ENCODE results near the gene AMBP.
A peak's percentile ranks its signal among the peaks of the same experiment; 100 is the strongest.

Gene AMBP

GRCh38 chr9:114075602-114076001 lies 2.5 kb downstream of the AMBP start:
- no peak for DNase-seq (ENCODE audit: low read depth, low spot score)

- no peak for DNase-seq (ENCODE audit: low read depth, low spot score)
These were observed 5.6 kb downstream of the AMBP start for GRCh38 chr9:114072184-114073140.

GRCh38 chr9:114071197-114071795 lies 6.8 kb downstream of the AMBP start:
- no peak for DNase-seq (ENCODE audit: low read depth, low spot score)

GRCh38 chr9:114070188-114071103 lies 7.7 kb downstream of the AMBP start:
- no peak for DNase-seq (ENCODE audit: low read depth, low spot score)

- peak; percentile 16 for DNase-seq (ENCODE audit: low read depth, low spot score)
These were observed 8.5 kb downstream of the AMBP start for GRCh38 chr9:114069476-114070187.

GRCh38 chr9:114065304-114065703 lies 12.8 kb downstream of the AMBP start:
- no peak for DNase-seq (ENCODE audit: low read depth, low spot score)

- no peak for DNase-seq (ENCODE audit: low read depth, low spot score)
These were observed 16.1 kb downstream of the AMBP start for GRCh38 chr9:114061830-114062474.

GRCh38 chr9:114061292-114061691 lies 16.8 kb downstream of the AMBP start:
- DNase-seq (ENCODE audit: low read depth, low spot score), result no peak

- DNase-seq (ENCODE audit: low read depth, low spot score), result no peak
These were observed 17.4 kb downstream of the AMBP start for GRCh38 chr9:114060711-114061110.

- DNase-seq (ENCODE audit: low read depth, low spot score), result no peak
These were observed 18.0 kb downstream of the AMBP start for GRCh38 chr9:114060070-114060469.

GRCh38 chr9:114059047-114059803 lies 18.9 kb downstream of the AMBP start:
- DNase-seq (ENCODE audit: low read depth, low spot score), result no peak

GRCh38 chr9:114058688-114059046 lies 19.4 kb downstream of the AMBP start:
- DNase-seq (ENCODE audit: low read depth, low spot score), result no peak

- no peak for DNase-seq (ENCODE audit: low read depth, low spot score)
These were observed 20.8 kb downstream of the AMBP start for GRCh38 chr9:114057161-114057885.

GRCh38 chr9:114056527-114056926 lies 21.6 kb downstream of the AMBP start:
- no peak for DNase-seq (ENCODE audit: low read depth, low spot score)

- no peak for DNase-seq (ENCODE audit: low read depth, low spot score)
These were observed 22.2 kb downstream of the AMBP start for GRCh38 chr9:114055894-114056293.

- no peak for DNase-seq (ENCODE audit: low read depth, low spot score)
These were observed 23.0 kb downstream of the AMBP start for GRCh38 chr9:114055061-114055460.

- DNase-seq (ENCODE audit: low read depth, low spot score), result no peak
These were observed 23.9 kb downstream of the AMBP start for GRCh38 chr9:114054191-114054690.

GRCh38 chr9:114053246-114054005 lies 24.7 kb downstream of the AMBP start:
- no peak for DNase-seq (ENCODE audit: low read depth, low spot score)
